ENCODE data around the gene RNU1-1.
"Not testable (repeated sequence)": the region's sequence is repeated elsewhere in the genome, so short reads cannot be mapped to it uniquely, and the experiment has no call there.

Gene RNU1-1

DNA sequence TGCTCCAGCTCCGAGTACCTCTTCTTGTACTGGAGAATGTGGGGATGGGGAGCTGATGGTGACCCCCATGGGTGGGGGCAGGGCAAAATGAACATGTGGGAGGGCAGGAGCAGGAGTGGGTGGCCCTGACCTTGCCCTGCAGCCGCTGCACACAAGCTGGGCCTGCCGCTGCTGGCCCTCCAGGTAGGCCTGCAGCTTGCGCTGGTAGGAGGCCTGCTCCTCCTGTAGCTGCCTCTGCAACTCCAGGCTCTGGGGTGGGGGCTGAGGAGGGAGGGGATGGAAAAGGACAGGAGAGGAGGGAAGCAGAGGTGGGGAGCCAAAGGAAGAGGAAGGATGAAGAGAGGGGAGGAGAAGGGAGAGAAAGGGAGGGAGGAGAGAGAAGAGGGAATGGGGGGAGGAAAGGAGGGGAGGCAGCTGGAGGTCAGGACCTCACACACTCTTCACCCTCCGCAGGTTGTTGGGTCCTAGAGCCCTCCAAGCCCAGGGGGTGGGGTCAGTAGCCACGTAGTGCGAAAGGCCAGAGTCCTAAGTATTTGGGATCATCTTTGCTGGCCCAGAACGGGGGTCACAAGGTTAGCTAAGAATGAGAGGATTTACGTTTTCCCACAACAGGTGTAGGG lies 22.9 kb downstream of the RNU1-1 start:
- DNase-seq, result no peak

DNA sequence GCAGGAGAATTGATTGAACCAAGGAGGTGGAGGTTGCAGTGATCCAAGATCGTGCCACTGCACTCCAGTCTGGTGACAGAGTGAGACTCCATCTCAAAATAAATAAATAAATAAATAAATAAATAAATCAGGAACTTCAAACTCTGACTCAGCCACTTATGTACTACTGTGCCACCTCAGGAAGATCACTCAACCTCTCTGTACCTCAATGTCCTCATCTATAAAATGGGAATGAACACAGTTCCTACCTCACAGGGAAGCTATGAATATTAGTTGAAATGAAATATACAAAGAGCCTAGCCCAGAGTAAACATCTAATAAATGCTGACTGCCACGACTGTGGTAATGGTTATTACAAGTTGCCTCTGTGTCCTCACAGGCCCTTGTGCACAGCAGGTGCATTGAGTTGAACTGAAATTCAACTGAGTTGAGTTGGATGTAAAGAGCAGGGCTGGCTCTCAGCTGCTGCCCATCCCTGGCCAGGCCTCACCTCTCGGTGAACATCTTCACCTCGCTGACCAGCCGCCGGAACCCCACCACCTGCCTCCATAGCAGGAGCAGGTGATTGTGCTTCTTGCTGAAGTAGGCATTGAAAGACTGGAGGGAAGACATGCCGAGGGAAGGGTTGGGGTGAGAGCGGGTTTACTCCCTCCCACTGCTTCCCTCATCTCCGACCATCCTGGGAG lies 24.7 kb downstream of the RNU1-1 start:
- DNase-seq, result not testable (repeated sequence)

DNA sequence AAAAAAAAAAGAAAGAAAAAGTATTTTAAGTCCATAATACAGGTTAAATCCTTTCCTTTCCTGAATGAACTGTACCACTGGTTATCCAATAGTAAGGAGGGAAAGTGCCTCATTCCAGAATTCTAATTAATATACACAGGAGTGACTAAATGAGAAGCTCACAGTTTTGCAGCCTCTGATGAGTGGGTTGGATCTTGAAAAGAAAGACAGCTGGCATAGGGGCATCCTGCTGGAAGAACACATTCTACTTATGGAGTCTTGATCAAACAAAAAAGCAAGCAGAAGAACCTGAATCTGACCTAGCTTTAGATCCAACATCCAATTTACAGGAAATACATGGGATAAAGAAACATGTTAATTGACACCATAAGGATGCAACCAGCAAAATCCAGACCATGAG lies 27.1 kb downstream of the RNU1-1 start:
- DNase-seq, result not testable (repeated sequence)

DNA sequence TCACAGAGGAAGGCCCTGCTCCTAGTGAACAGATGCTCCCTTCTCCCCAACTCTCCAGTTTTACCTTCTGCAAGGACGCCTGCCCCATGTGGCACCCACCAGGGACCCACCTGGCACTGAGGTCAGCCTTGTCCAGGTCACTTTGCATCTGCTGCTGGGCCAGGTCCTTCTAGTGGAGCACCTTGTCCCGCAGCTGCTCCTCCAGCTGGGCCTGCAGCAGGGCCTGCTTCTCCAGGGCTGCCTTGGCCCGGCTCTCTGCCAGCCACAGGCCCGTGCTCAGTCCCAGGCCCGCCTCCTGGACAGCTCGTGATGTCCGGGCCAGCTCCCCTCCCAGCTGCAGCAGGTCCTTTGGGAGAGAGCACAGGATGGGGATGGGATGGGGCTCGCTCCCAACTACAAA lies 27.8 kb downstream of the RNU1-1 start:
- DNase-seq, result not testable (repeated sequence)

DNA sequence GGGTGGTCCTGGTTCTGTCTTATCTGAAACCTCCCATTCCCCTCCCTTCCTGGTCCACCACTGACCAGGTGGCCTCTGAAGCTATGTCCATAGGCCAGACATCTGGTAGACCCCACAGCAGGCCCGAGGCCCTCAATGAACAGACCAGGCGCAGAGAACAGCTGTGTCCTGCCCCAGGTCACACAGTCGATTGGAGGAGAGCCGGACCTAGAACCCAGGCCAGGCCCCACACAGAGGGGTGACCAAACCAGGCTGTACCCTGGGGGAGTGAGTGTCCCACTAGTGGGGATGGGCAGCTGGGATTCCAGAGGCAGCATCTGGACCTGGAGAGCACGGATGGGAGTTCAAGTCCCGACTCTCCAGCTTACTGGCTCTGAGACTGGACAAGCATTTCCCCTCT lies 29.2 kb downstream of the RNU1-1 start:
- no peak for DNase-seq

DNA sequence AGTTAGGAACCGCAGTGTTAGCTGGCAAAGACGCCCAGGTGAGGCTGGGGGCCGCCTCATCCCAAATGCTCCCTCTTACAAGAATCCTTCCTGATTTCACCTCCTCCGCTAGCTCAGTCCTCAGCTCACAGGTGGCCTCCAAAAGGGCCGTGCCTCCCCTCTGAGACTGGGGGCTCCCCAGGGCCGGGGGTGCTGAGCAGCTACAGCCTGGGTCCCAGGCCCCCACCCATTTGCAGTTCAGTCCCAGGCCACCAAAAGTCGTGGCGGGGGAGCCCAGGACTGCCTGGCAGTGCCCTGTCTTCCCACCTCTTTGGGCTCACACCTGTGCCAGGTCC lies 29.6 kb downstream of the RNU1-1 start:
- no peak for DNase-seq

DNA sequence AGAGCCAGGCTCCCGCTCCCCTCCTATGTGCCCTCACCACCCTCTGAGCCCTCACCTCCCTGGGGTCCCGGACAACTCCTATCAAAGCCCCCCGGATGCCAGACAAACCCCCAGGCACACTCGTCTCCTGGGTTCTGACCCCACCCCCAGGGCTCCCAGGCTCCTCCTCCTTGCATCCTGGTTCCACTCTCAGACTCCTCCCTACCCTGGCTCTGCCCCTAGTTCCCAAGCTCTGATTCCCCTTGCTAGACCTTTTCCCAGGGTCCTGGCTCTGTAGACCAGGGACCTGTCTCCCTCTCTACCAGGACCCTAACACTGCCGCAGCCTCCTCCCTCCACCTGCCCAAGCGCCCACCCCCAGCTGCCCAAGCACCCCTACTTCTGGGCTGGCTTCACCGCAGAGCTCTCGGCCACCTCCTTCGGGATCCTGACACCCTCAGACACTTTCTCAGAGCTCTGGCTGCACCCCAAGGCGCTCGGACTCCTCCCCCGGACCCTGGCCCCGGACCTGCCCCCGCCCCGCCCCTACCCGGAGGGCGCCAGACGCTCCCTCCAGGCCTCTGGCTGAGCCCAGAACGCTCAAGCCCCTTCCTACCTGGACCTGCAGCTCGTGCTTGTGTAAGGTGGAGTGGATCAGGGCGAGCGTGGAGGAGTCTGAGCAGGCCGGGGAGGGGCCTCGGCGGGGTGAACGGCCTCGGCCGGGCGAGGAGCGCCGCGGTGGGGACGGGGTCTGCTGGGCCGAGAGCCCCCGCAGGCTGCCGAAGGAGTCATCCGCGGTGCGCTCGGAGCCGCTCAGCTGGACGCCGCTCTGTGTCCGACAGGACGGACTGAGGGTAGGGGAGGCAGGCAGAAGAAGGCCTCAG lies 30.2 kb downstream of the RNU1-1 start:
- DNase-seq, result not testable (repeated sequence)

DNA sequence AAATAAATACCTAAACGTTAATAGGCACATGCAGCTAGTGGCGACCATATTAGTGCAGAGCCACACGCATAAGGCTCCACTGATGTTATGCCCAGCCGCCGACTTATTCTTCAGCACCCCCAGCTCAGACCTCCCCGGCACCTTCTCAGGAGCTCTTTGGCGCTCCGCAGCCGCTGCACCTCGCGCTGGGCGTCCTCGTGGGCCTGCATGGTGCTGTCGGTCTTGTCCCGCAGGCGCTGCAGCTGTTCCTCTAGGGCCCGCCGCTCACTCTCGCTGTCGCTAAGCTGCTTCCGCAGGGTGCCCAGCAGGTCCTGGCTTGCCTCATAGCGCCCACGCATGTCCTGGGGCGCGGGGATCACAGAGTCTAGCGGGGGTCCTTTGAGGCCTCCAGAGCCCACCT lies 30.9 kb downstream of the RNU1-1 start:
- not testable (repeated sequence) for DNase-seq

DNA sequence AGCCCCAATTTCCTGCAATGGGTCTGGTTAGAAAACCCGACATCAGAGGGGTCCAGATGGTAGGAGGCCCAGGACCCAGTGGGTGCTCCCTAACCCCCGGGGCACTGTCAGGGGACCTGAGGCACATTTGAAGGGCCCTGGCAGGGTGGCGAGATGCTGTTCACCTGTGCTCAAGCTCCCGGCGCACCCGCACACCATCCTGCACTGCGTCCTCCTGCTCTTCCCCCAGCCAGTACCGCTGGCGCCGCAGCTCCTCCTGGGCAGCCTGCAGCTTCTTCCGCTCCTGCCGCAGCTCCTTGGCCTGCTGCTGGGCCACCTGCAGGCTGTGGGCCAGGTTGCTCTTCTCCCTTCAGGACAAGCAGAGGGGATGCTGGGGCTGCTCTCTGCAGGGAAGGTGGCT lies 36.0 kb downstream of the RNU1-1 start:
- DNase-seq, result no peak

DNA sequence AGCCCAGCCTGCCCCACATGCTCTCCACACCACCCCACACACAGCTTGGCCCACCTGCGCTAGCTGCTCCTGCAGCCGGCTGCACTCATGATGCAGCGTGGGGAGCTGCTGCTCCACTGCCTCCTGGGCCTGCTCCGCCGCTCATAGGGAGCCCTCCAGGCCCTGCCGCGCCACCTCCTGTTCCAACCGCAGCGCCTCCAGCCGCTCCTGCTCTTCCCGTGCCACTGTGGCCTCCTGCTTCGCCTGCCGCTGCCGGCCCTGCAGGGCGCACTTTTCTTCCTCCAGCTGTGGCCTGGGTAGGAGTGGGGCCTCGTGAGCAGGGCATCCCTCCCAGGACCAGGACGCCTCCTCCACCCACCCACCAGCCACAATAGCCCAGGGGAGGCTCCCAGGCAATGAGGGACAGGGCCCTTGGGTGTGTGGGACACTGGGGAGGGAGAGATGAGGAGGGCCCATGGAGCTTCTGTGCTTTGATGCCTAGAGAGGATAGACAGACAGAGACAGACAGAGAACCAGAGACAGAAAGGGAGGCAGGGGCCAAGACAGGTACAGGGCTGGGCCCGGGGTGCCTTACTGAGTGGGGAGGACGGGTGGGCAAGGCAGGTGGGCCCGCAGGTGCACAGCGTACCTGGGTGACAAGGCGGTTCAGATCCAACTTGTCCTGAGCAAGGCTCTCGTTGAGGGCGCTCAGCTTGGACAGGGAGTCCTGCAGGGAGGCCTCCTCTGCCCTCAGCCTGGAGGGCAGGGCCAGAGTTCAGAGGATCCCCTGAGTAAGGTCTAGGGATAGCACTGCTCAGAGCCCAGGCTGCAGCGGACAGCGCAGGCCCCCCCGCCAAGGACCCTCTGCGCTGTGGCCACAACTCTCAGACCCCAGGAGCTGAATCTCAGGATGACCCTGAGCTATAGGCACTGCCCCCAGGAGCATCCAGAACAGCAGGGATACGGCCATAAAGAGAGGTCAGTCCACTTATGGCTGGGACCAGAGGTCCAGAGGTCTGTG lies 38.0 kb downstream of the RNU1-1 start:
- not testable (repeated sequence) for DNase-seq

DNA sequence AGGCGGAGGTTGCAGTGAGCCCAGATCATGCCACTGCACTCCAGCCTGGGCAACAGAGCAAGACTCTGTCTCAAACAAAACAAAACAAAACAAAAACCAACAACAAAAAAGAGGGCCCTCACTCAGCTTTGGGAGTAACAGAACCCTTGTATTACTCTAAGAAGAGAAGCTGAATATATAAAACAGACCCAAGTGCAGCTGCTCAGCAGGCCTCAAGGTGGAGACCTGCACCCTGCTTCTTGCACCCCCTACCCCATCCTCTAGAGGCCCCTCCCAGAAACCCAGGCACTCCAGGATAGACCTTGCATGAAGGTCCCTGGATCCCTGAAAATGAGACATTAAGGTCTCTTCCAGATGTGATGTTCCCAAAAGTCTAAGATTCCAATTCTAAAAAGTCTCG lies 39.2 kb downstream of the RNU1-1 start:
- DNase-seq, result not testable (repeated sequence)

DNA sequence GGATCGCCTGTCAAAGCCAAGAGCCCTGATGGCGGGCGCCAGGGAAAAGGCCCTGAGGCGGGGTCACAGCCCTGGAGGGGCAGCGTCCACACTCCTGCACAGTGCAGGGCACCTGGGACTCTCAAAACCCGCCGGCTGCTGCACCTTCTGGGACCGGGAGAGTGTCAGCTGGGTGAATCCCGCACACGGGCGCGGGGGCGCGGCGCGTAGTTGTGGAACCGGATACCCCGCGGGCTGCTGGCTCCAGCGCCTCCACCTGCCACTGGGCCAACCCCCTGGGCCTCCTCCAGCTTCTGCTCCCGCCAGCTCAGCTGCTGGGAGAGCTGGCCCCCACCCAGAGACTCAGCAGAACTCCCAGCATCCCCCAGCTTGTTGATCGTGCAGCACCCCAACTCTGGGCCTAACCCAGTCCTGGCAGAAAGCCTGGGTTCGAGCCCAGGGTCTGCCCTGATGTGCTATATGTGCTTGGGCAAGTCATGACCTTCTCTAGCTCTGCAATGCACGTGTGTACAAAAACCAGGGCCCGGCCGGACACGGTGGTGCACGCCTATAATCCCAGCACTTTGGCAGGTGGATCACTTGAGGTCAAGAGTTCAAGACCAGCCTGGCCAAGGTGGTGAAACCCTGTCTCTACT lies 39.8 kb downstream of the RNU1-1 start:
- DNase-seq, result no peak

DNA sequence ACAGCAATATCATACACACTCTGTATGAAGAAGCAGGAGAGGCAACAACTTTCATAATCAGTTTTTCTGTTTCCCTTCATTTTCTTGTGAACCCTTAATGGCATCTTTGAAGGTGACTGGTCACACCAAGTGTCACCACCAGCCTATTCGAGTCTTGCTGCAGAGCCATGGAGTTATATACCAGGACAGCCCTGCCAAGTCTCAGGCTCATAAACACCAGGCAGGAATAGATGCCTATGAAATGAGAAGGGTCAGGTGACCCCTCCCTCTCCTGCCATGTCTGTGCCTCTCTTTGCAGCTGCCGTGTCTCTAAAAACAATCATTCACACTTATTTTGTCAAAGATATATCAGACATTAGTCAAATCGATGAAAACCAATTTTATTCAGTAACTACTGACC lies 45.5 kb downstream of the RNU1-1 start:
- no peak for DNase-seq

DNA sequence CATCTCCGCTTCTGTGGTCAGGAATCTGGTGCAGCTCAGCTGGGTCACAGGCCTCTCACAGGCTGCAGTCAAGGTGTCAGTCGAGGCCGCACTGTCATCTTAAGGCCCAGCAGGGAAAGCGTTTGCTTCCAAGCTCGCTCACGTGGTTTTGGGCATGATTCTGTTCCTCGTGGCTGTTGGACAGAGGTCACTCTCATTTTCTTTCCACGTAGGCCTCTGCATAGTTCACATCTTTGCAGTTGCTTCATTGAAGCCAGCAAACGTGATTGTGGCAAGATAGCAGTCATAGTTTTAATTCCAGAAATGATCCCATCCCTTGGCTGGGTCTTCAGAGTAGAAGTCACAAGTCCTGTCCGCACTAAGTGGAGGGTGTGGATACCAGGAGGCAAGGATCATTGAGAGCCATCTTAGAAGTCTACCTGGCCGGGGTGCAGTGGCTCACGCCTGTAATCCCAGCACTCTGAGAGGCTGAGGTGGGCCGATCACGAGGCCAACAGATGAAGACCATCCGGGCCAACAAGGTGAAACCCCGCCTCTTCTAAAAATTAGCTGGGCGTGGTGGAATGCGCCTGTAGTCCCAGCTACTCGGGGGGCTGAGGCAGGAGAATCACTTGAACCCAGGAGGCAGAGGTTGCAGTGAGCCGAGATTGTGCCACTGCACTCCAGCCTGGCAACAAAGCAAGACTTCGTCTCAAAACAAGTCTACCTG lies 49.0 kb downstream of the RNU1-1 start:
- DNase-seq, result no peak
